PFSK-1 (cell line): ENCODE measurements around the gene UNC80.

Experiments used
- FOXP2 ChIP-seq: optimal IDR thresholded peaks from 2 replicates; pipeline ENCODE3; 2011; ENCODE audit warnings: borderline replicate concordance, control low read depth, inconsistent platforms; ENCODE audit not compliant: insufficient read depth; ENCODE audit errors: extremely low read length, extremely low read depth
- POLR2AphosphoS5 ChIP-seq: IDR thresholded peaks from 2 replicates; pipeline ENCODE4 v1.6.1; 2012; ENCODE audit warnings: low read depth, mild to moderate bottlenecking, control low read depth, low read length, moderate library complexity
- SIN3A ChIP-seq: IDR thresholded peaks from 2 replicates; pipeline ENCODE4 v1.6.1; 2012; ENCODE audit warnings: mild to moderate bottlenecking, low read length, moderate library complexity, borderline replicate concordance; ENCODE audit not compliant: insufficient read depth
- TAF1 ChIP-seq: IDR thresholded peaks from 2 replicates; pipeline ENCODE4 v1.6.1; 2012; ENCODE audit warnings: low read length, control low read depth, borderline replicate concordance; ENCODE audit not compliant: insufficient read depth
- TF ChIP-seq, protein P1 (sequence below), 2 experiments: IDR thresholded peaks; 2 replicates each; pipeline versions ENCODE4 v1.6.1 to v1.8.0; 2011 to 2012; ENCODE audit warnings: low read depth in 2 of 2, low read length in 2 of 2, control low read depth in 1 of 2, inconsistent platforms in 1 of 2, mild to moderate bottlenecking in 1 of 2, moderate library complexity in 1 of 2; ENCODE audit not compliant: insufficient read depth in 1 of 2

Gene UNC80

DNA sequence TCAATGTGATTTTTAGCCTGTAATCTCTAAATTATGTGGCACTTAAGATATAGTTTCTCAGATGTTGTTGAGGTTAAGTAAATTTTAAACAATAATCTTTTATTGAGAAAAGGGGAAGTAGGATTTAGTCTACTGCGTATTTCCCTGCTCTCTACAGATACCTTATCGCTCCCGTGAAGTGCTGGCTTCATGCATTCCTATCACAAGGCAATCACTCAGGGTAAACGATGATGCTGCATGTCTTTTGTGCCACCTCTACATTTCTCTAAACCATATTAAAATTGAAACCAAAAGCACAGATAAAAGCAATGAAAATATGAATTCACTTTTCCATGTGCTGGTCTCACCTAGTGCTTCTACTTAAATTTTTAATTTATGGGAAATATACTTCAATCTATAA is 216.4 kb downstream of the UNC80 start:
- TF ChIP-seq POLR2AphosphoS5 = no peak
- no peak for TF ChIP-seq TAF1
- TF ChIP-seq FOXP2 = no peak
- TF ChIP-seq, protein P1, sequence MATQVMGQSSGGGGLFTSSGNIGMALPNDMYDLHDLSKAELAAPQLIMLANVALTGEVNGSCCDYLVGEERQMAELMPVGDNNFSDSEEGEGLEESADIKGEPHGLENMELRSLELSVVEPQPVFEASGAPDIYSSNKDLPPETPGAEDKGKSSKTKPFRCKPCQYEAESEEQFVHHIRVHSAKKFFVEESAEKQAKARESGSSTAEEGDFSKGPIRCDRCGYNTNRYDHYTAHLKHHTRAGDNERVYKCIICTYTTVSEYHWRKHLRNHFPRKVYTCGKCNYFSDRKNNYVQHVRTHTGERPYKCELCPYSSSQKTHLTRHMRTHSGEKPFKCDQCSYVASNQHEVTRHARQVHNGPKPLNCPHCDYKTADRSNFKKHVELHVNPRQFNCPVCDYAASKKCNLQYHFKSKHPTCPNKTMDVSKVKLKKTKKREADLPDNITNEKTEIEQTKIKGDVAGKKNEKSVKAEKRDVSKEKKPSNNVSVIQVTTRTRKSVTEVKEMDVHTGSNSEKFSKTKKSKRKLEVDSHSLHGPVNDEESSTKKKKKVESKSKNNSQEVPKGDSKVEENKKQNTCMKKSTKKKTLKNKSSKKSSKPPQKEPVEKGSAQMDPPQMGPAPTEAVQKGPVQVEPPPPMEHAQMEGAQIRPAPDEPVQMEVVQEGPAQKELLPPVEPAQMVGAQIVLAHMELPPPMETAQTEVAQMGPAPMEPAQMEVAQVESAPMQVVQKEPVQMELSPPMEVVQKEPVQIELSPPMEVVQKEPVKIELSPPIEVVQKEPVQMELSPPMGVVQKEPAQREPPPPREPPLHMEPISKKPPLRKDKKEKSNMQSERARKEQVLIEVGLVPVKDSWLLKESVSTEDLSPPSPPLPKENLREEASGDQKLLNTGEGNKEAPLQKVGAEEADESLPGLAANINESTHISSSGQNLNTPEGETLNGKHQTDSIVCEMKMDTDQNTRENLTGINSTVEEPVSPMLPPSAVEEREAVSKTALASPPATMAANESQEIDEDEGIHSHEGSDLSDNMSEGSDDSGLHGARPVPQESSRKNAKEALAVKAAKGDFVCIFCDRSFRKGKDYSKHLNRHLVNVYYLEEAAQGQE (IDR thresholded peaks at IDR 0.05; ENCODE audit: insufficient read depth in 1 of 2, low read depth in 2 of 2, low read length in 2 of 2) = no peak
- no peak for TF ChIP-seq SIN3A

GRCh38 chr2:209990838-209991237 is 219.2 kb downstream of the UNC80 start:
- TF ChIP-seq, protein P1 (IDR thresholded peaks at IDR 0.05; ENCODE audit: insufficient read depth in 1 of 2, low read depth in 2 of 2, low read length in 2 of 2) = no peak
- no peak for TF ChIP-seq POLR2AphosphoS5
- TF ChIP-seq SIN3A = no peak
- no peak for TF ChIP-seq TAF1
- TF ChIP-seq FOXP2 = no peak

- no peak for TF ChIP-seq POLR2AphosphoS5
- TF ChIP-seq, protein P1 (IDR thresholded peaks at IDR 0.05; ENCODE audit: insufficient read depth in 1 of 2, low read depth in 2 of 2, low read length in 2 of 2) = no peak
Measured at GRCh38 chr2:209993968-209994367, 222.3 kb downstream of the UNC80 start.

GRCh38 chr2:209998596-209998995 is 227.0 kb downstream of the UNC80 start:
- TF ChIP-seq POLR2AphosphoS5 (no peak), FOXP2 (no peak), TAF1 (no peak), SIN3A (no peak)
- TF ChIP-seq, protein P1 (IDR thresholded peaks at IDR 0.05; ENCODE audit: insufficient read depth in 1 of 2, low read depth in 2 of 2, low read length in 2 of 2) = no peak
